ENCODE measurements around the gene NUDT13. TPM values are rescaled to one million over a fixed set of nuclear protein-coding genes. Genes with fewer than 3 reads are reported as not detected.

NUDT13 gene
- polyA plus RNA-seq, 1 experiment, result 1.7 TPM

DNA sequence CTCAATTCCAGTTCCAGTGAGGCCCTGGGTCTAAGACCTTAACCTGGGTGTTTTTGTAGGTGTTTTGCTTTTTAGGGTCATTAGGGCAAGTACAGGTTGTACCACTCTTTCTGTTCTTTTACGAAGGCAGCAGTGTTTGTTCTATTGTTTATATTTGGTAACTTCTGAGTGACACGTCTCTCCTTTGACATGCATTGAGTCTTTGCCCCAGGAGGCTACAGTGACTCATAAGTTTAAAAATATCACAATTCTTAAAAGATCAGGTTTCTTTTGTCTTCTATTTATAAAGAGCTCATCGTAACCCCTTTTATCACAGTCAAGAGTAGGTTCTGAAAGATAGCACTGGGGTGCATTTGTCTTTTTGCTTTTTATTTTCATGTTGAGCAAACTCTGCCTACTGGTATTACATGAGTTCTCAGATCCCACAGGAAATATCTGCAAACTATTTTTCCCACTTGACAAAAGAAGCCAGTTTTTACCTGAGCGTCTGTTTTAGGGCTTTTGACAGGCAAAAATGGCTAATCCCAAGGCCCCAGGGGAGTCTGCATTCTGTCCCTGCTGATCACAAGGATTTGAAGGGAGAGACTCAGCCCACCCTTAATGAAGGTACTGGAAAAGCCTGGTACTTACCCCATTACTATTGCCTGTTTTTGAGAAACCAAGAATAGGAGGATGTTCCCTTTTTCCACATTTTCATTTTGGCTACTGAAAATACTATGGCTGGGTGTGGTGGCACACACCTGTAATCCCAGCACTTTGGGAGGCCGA, 7.9 kb downstream of the NUDT13 start:
- Histone ChIP-seq H3K36me3 (ENCODE audit: control insufficient read depth, insufficient read depth, low read length) (no peaks in the 10 kb centered on the region), H3K27me3 (ENCODE audit: control insufficient read depth, insufficient read depth, low read length) (no peaks in the 10 kb centered on the region), H3K4me3 (ENCODE audit: low read depth, low read length) (no peak overlapping the region)
- POLR2A ChIA-PET, result interaction anchor here (0.5 kb wide), 1 partner anchor 22 kb away, joined by 6 read pairs; the partner anchor contains the start of gene P4HA1
- TF ChIP-seq, protein P1, sequence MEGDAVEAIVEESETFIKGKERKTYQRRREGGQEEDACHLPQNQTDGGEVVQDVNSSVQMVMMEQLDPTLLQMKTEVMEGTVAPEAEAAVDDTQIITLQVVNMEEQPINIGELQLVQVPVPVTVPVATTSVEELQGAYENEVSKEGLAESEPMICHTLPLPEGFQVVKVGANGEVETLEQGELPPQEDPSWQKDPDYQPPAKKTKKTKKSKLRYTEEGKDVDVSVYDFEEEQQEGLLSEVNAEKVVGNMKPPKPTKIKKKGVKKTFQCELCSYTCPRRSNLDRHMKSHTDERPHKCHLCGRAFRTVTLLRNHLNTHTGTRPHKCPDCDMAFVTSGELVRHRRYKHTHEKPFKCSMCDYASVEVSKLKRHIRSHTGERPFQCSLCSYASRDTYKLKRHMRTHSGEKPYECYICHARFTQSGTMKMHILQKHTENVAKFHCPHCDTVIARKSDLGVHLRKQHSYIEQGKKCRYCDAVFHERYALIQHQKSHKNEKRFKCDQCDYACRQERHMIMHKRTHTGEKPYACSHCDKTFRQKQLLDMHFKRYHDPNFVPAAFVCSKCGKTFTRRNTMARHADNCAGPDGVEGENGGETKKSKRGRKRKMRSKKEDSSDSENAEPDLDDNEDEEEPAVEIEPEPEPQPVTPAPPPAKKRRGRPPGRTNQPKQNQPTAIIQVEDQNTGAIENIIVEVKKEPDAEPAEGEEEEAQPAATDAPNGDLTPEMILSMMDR (IDR thresholded peaks at IDR 0.05; ENCODE audit: insufficient read depth, low read depth, low read length), result no peak
- no peak for DNase-seq (ENCODE audit: low read depth)
- CTCF ChIA-PET, result no interaction called here

DNA sequence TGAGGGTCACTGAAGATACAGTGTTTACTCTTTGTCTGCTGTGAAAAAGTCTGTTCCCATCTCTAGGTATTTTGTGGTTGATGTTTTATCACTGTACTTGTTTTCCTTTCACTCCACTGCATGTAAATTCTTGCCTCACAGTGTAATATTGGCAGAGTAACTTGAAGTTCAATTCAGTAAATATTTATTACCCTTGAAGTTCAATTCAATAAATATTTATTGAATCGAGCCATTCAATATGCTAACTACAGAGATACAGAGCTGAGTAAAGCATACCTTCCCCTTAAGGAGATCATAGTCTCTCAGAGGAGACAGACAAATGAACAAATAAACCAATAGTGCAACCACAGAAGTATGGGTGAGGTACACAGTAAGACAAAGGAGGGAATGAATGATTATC, 9.2 kb downstream of the NUDT13 start:
- TF ChIP-seq, protein P1 (IDR thresholded peaks at IDR 0.05; ENCODE audit: insufficient read depth, low read depth, low read length), result no peak
- Histone ChIP-seq H3K27me3 (ENCODE audit: control insufficient read depth, insufficient read depth, low read length) (no peaks in the 10 kb centered on the region), H3K4me3 (ENCODE audit: low read depth, low read length) (no peak overlapping the region), H3K36me3 (ENCODE audit: control insufficient read depth, insufficient read depth, low read length) (no peaks in the 10 kb centered on the region)
- ChIA-PET CTCF (no interaction called here), POLR2A (no interaction called here)
- no peak for DNase-seq (ENCODE audit: low read depth)

DNA sequence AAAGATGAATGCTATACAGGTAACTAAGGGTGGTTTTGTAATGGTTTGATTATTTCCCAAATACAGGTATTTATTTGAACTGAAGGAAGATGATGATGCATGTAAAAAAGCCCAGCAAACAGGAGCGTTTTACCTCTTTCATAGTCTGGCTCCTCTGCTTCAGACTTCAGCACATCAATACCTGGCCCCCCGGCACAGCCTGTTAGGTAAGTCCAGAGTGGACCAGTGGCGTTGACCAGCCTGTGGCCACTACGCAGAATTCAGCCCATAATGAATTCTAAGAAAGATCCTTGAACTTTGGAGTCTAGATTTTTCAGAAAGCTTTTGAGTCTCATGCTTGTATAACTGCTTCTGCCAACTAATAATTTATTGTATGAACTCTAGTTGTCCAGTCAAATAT, 9.7 kb downstream of the NUDT13 start:
- ChIA-PET CTCF (no interaction called here), POLR2A (no interaction called here)
- TF ChIP-seq, protein P1 (IDR thresholded peaks at IDR 0.05; ENCODE audit: insufficient read depth, low read depth, low read length), result no peak
- 0 out of 2 replicates have a peak, but pooled peaks cover 1% of the 10 kb centered on the region for H3K36me3 ChIP-seq (ENCODE audit: control insufficient read depth, insufficient read depth, low read length)
- H3K27me3 ChIP-seq (ENCODE audit: control insufficient read depth, insufficient read depth, low read length), result no peaks in the 10 kb centered on the region
- DNase-seq (ENCODE audit: low read depth), result no peak
- no peak overlapping the region for H3K4me3 ChIP-seq (ENCODE audit: low read depth, low read length)

DNA sequence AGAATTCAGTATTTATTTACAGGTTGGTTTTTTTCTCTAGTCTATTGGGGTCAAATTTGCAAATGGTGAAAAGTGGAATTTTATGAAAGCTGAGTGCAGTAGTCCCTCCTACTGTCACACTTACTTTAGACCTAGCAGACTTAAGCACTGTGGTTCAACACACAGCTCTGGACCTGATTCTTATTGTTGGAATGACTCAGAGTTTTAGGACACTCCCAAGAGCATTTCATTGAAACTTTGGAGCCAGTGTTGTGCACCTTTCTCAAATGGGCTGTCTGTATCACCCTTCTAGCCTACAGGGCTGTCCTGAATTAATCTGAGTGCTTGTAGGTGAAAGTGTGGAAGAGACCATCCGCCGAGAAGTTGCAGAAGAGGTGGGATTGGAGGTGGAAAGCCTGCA, 16.1 kb downstream of the NUDT13 start:
- H3K36me3 ChIP-seq (ENCODE audit: control insufficient read depth, insufficient read depth, low read length), result 0 out of 2 replicates have a peak, but pooled peaks cover 2% of the 10 kb centered on the region
- CTCF ChIA-PET, result interaction anchor here (1.0 to 1.4 kb wide), 2 partner anchors 10 to 25 kb away, joined by 4 read pairs; no protein-coding TSS in a partner anchor
- no peaks in the 10 kb centered on the region for H3K27me3 ChIP-seq (ENCODE audit: control insufficient read depth, insufficient read depth, low read length)
- no peak for DNase-seq (ENCODE audit: low read depth)
- TF ChIP-seq, protein P1 (IDR thresholded peaks at IDR 0.05; ENCODE audit: insufficient read depth, low read depth, low read length), result no peak
- H3K4me3 ChIP-seq (ENCODE audit: low read depth, low read length), result no peak overlapping the region
- POLR2A ChIA-PET, result no interaction called here

DNA sequence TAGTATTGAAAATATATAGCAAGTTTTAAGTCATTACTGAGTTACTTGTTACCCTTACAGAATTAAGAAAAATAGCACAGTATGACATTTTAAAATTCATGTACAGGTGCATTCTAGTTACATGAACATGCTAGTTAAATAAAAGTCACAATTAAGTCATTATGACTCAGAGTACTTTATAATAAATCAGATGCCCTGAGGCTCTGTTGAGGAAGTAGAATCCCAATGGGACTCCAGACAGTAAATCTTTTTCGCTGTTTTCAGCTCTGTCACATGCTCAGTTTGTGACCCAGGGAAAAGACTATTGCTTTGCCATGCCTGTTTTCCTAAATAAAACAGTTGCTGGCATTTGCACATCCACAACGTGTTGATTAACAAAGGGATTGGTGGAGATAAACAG, 21.0 kb downstream of the NUDT13 start:
- TF ChIP-seq, protein P1 (IDR thresholded peaks at IDR 0.05; ENCODE audit: insufficient read depth, low read depth, low read length), result no peak
- no peaks in the 10 kb centered on the region for H3K27me3 ChIP-seq (ENCODE audit: control insufficient read depth, insufficient read depth, low read length)
- no peak for DNase-seq (ENCODE audit: low read depth)
- H3K36me3 ChIP-seq (ENCODE audit: control insufficient read depth, insufficient read depth, low read length), result peaks cover 2% of the 10 kb centered on the region
- no peak overlapping the region for H3K4me3 ChIP-seq (ENCODE audit: low read depth, low read length)
- ChIA-PET CTCF (no interaction called here), POLR2A (no interaction called here)

All from BJ (cell line).